GM23338 (cell line): Measurements from ENCODE around the gene MYO3B.

Experiments used
- CREB1 ChIP-seq: fragments of 250-450 bp; sonication (Bioruptor Pico); IDR thresholded peaks from 2 replicates; pipeline ENCODE4 v1.5.0; 2020; ENCODE audit warnings: low read depth, mild to moderate bottlenecking, moderate library complexity
- EZH2 ChIP-seq: fragments of 200-600 bp; sonication (generic); IDR thresholded peaks from one replicate; pipeline ENCODE4 v1.8.0; 2017; ENCODE audit warnings: antibody characterized with exemption, mild to moderate bottlenecking, low read depth; ENCODE audit not compliant: unreplicated experiment
- EZH2phosphoT487 ChIP-seq: fragments of 200-600 bp; sonication (generic); IDR thresholded peaks from one replicate; pipeline ENCODE4 v1.8.1; 2018; ENCODE audit warnings: antibody characterized with exemption; ENCODE audit not compliant: unreplicated experiment
- JUNB ChIP-seq: IDR thresholded peaks from one replicate; pipeline ENCODE4 v1.6.1; 2016; ENCODE audit warnings: antibody characterized with exemption; ENCODE audit not compliant: unreplicated experiment
- NANOG ChIP-seq: IDR thresholded peaks from 2 replicates; pipeline ENCODE4 v1.6.1; 2016; ENCODE audit warnings: antibody characterized with exemption, borderline replicate concordance
- POLR2AphosphoS5 ChIP-seq: IDR thresholded peaks from 2 replicates; pipeline ENCODE4 v1.6.1; 2016; ENCODE audit warnings: antibody characterized with exemption, low read depth
- STAT1 ChIP-seq: IDR thresholded peaks from one replicate; pipeline ENCODE4 v1.6.1; 2016; ENCODE audit warnings: antibody characterized with exemption; ENCODE audit not compliant: unreplicated experiment
- TF ChIP-seq, protein P1 (sequence below), 2 experiments: fragments of 200-600 bp in 1 of 2; sonication (generic) in 1 of 2; conservative IDR thresholded peaks; 2 replicates each; pipeline versions ENCODE4 v1.5.1 to v1.6.1; 2016 to 2017; ENCODE audit warnings: antibody characterized with exemption in 2 of 2, low read depth in 2 of 2, mild to moderate bottlenecking in 2 of 2, moderate library complexity in 1 of 2
- TF ChIP-seq, protein P2 (sequence below): IDR thresholded peaks from 2 replicates; pipeline ENCODE4 v1.6.1; 2016; ENCODE audit warnings: antibody characterized with exemption
- TF ChIP-seq, protein P3 (sequence below): IDR thresholded peaks from one replicate; pipeline ENCODE4 v1.6.1; 2018; ENCODE audit warnings: antibody characterized with exemption; ENCODE audit not compliant: unreplicated experiment

DNA sequence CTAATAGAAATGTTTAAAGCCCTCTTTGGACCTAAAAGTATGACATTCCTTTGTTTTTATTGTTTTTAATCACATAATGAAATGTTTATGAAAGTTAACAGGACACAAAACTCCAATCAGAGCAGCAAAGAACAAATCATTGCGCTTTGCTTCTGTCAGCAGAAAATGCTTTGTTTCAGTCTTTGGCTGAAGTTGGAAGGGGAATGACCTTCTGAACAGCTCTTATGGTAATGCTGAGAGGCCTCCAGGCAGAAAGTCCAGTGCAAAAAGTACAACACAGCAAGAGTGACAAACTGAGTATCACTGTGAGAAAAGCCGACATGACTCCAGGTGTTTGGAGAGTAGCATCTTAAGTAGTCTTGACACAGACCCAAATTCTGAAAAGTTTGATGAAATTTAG is 389.5 kb downstream of the MYO3B start:
- TF ChIP-seq, protein P1, sequence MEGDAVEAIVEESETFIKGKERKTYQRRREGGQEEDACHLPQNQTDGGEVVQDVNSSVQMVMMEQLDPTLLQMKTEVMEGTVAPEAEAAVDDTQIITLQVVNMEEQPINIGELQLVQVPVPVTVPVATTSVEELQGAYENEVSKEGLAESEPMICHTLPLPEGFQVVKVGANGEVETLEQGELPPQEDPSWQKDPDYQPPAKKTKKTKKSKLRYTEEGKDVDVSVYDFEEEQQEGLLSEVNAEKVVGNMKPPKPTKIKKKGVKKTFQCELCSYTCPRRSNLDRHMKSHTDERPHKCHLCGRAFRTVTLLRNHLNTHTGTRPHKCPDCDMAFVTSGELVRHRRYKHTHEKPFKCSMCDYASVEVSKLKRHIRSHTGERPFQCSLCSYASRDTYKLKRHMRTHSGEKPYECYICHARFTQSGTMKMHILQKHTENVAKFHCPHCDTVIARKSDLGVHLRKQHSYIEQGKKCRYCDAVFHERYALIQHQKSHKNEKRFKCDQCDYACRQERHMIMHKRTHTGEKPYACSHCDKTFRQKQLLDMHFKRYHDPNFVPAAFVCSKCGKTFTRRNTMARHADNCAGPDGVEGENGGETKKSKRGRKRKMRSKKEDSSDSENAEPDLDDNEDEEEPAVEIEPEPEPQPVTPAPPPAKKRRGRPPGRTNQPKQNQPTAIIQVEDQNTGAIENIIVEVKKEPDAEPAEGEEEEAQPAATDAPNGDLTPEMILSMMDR (conservative IDR thresholded peaks at IDR 0.05; ENCODE audit: low read depth in 2 of 2): no peak
- TF ChIP-seq, protein P2, sequence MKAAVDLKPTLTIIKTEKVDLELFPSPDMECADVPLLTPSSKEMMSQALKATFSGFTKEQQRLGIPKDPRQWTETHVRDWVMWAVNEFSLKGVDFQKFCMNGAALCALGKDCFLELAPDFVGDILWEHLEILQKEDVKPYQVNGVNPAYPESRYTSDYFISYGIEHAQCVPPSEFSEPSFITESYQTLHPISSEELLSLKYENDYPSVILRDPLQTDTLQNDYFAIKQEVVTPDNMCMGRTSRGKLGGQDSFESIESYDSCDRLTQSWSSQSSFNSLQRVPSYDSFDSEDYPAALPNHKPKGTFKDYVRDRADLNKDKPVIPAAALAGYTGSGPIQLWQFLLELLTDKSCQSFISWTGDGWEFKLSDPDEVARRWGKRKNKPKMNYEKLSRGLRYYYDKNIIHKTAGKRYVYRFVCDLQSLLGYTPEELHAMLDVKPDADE: no peak
- TF ChIP-seq EZH2: no peak
- no peak for TF ChIP-seq EZH2phosphoT487
- TF ChIP-seq NANOG: no peak
- TF ChIP-seq CREB1 (CRISPR knock-in tag): no peak
- TF ChIP-seq POLR2AphosphoS5: no peak
- TF ChIP-seq, protein P3, sequence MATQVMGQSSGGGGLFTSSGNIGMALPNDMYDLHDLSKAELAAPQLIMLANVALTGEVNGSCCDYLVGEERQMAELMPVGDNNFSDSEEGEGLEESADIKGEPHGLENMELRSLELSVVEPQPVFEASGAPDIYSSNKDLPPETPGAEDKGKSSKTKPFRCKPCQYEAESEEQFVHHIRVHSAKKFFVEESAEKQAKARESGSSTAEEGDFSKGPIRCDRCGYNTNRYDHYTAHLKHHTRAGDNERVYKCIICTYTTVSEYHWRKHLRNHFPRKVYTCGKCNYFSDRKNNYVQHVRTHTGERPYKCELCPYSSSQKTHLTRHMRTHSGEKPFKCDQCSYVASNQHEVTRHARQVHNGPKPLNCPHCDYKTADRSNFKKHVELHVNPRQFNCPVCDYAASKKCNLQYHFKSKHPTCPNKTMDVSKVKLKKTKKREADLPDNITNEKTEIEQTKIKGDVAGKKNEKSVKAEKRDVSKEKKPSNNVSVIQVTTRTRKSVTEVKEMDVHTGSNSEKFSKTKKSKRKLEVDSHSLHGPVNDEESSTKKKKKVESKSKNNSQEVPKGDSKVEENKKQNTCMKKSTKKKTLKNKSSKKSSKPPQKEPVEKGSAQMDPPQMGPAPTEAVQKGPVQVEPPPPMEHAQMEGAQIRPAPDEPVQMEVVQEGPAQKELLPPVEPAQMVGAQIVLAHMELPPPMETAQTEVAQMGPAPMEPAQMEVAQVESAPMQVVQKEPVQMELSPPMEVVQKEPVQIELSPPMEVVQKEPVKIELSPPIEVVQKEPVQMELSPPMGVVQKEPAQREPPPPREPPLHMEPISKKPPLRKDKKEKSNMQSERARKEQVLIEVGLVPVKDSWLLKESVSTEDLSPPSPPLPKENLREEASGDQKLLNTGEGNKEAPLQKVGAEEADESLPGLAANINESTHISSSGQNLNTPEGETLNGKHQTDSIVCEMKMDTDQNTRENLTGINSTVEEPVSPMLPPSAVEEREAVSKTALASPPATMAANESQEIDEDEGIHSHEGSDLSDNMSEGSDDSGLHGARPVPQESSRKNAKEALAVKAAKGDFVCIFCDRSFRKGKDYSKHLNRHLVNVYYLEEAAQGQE: no peak
- TF ChIP-seq JUNB: no peak
- TF ChIP-seq STAT1: no peak
